ENCODE results near the gene ABLIM2.

DNA sequence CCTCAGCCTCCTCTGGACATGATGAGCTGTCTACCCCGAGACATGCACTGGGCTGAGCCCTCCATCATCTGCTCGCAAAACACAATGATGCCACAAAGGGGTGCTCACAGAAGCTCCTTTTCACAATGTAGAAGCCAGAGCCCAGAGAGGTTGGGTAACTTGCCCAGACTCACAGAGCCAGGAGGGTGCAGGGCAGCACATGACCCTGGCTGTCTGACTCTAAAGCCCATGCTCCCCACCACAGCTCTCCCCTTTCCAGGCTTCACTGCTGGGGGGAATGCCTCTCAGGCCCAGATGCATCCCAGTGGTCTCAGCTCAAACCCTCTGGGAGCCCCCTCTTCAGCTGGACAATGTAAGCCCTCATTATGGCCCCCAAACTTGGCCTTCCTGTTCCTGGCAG, 120.5 kb downstream of the ABLIM2 start:
- TF ChIP-seq, protein P1, sequence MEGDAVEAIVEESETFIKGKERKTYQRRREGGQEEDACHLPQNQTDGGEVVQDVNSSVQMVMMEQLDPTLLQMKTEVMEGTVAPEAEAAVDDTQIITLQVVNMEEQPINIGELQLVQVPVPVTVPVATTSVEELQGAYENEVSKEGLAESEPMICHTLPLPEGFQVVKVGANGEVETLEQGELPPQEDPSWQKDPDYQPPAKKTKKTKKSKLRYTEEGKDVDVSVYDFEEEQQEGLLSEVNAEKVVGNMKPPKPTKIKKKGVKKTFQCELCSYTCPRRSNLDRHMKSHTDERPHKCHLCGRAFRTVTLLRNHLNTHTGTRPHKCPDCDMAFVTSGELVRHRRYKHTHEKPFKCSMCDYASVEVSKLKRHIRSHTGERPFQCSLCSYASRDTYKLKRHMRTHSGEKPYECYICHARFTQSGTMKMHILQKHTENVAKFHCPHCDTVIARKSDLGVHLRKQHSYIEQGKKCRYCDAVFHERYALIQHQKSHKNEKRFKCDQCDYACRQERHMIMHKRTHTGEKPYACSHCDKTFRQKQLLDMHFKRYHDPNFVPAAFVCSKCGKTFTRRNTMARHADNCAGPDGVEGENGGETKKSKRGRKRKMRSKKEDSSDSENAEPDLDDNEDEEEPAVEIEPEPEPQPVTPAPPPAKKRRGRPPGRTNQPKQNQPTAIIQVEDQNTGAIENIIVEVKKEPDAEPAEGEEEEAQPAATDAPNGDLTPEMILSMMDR (conservative IDR thresholded peaks at IDR 0.05; ENCODE audit: low read depth in 2 of 2), result 0 out of 4 replicates have a peak, but pooled peaks of 1 of the 2 experiments have one; percentile 8
- TF ChIP-seq NANOG (IDR thresholded peaks at IDR 0.05; ENCODE audit: borderline replicate concordance) (no peak), EZH2 (IDR thresholded peaks at IDR 0.05; ENCODE audit: low read depth, unreplicated experiment) (no peak), POLR2AphosphoS5 (IDR thresholded peaks at IDR 0.05; ENCODE audit: low read depth) (no peak), EZH2phosphoT487 (IDR thresholded peaks at IDR 0.05; ENCODE audit: unreplicated experiment) (no peak), JUNB (IDR thresholded peaks at IDR 0.05; ENCODE audit: unreplicated experiment) (no peak), ZNF114 (CRISPR knock-in tag; IDR thresholded peaks at IDR 0.05) (no peak), CREB1 (CRISPR knock-in tag; IDR thresholded peaks at IDR 0.05; ENCODE audit: low read depth) (no peak)
- TF ChIP-seq, protein P2, sequence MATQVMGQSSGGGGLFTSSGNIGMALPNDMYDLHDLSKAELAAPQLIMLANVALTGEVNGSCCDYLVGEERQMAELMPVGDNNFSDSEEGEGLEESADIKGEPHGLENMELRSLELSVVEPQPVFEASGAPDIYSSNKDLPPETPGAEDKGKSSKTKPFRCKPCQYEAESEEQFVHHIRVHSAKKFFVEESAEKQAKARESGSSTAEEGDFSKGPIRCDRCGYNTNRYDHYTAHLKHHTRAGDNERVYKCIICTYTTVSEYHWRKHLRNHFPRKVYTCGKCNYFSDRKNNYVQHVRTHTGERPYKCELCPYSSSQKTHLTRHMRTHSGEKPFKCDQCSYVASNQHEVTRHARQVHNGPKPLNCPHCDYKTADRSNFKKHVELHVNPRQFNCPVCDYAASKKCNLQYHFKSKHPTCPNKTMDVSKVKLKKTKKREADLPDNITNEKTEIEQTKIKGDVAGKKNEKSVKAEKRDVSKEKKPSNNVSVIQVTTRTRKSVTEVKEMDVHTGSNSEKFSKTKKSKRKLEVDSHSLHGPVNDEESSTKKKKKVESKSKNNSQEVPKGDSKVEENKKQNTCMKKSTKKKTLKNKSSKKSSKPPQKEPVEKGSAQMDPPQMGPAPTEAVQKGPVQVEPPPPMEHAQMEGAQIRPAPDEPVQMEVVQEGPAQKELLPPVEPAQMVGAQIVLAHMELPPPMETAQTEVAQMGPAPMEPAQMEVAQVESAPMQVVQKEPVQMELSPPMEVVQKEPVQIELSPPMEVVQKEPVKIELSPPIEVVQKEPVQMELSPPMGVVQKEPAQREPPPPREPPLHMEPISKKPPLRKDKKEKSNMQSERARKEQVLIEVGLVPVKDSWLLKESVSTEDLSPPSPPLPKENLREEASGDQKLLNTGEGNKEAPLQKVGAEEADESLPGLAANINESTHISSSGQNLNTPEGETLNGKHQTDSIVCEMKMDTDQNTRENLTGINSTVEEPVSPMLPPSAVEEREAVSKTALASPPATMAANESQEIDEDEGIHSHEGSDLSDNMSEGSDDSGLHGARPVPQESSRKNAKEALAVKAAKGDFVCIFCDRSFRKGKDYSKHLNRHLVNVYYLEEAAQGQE (IDR thresholded peaks at IDR 0.05; ENCODE audit: unreplicated experiment), result no peak
- TF ChIP-seq, protein P3, sequence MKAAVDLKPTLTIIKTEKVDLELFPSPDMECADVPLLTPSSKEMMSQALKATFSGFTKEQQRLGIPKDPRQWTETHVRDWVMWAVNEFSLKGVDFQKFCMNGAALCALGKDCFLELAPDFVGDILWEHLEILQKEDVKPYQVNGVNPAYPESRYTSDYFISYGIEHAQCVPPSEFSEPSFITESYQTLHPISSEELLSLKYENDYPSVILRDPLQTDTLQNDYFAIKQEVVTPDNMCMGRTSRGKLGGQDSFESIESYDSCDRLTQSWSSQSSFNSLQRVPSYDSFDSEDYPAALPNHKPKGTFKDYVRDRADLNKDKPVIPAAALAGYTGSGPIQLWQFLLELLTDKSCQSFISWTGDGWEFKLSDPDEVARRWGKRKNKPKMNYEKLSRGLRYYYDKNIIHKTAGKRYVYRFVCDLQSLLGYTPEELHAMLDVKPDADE (IDR thresholded peaks at IDR 0.05), result no peak
